Stimulated activated CD8-positive, alpha-beta memory T cell treated with anti-CD3 and anti-CD28 coated beads, Interleukin-12 subunit alpha, Interleukin-12 subunit beta, amount 100 ng/mL, for 24 hours (primary cell): ENCODE data around the gene CCL15.
"Not testable (repeated sequence)": the region's sequence is repeated elsewhere in the genome, so short reads cannot be mapped to it uniquely, and the experiment has no call there.

ENCODE experiments used
- DNase-seq: peaks from one replicate; pipeline ENCODE4 v3.0.0-alpha.2; 2020; ENCODE audit errors: extremely low read depth

CCL15 gene

DNA sequence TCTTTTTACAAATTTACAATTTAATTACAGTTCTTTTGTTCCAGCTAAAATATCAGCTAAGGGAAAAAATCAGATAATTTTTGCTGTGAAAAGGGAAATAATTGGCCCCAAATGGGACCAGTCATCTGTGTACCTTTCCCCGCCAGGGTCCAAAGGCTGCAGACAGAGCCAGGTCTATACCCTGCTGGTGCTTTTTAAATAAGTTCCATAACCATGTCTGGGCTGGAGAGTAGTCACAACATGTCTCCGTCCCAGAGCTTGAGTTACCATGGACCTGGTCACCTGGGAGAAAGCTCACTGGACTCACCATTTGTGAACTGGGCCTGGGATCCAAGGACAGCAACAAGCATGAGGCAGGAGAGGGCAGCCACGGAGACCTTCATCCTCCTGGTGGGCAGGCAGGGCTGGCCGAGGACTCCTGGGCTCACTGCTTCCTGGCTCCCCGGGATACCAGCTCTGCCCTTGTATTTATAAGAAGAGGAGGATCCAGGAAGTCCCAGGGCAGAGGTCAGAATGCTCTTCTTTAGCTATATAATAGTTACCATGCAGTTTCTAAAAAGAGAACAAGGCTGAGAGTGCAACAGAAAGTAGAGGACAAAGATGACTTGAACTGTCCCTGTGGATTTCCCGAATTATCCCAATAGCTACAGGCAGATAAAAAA is at the start of gene CCL15:
Gene CCL15, minus strand, starts transcription at position 444 of the 662 bp plus-strand sequence. Its CDS starts 61 bp downstream, at position 383.
- DNase-seq: no peak

DNA sequence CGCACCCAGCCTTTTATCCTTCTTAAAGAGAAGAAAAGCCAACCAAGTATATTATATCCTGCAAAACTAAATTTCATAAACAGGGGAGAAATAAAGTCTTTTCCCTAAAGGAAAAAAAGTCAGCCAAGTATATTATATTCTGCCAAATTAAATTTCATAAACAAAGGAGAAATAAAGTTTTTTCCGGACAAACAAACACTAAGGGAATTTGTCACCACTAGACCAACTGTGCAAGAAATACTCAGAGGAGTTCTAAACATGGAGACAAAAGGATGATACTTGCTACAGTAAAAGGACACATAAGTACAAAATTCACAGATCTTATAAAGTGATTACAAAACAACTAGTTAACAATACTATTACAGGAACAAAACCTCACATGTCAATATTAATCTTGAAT is 48.3 kb upstream of the CCL15 start:
- DNase-seq: no peak

DNA sequence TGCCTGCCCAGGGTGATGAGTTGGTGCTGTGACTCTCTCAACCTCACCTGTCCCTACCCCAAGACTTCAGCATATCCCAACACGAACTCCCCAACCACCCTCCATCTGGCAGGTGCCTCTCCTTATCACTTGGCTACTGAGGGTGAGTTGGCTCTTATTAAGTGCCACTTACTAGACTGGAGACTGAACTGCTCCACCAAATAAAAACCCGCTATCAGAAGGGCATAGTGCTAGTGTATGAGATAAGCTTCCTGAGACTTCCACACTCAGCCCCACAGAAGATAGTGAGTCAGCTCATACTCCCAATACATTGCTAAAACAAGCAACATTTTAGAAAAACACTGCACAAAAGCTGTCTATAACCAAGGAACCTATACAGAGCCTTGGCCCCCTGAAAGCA is 46.7 kb upstream of the CCL15 start:
- DNase-seq: no peak

DNA sequence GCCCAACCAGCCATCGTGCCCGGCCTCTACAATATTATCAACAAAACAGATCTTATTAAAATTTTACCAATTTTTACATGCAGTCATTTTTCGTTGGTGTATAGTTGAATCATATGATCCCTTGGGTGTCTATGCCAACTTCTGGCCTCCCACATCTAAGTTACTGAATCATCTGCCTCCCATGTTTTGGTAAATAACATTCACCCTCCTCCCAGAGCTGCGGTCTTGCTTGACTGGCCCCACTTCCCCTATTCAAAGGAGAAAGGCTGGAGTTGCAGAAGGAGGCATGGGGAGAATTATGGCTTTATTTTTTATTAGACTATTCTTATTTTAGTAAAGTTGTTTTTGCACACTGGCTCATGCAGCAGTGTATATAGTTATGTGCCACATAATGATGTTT is 34.9 kb upstream of the CCL15 start:
- DNase-seq: no peak

DNA sequence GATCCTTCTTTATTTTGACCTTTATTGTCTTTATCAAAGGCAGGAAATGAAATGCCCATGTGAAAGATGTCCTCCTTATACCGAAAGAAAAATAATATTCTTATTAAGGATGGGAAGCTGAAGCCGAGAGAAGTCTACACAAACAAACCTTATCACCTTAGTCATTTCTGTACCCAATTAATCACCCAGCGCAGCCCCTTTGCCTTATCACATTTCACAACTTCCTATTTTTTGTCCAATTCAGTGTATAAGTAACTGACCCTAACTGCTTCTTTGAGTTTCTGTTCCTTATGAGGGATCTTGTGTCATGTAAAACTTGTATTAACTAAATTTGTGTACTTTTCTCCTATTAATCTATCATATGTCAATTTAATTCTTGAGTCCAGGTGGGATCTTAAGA is 32.8 kb upstream of the CCL15 start:
- DNase-seq: no peak

GRCh38 chr17:36030956-36031355 is 29.6 kb upstream of the CCL15 start:
- DNase-seq: no peak

- DNase-seq: no peak
Observed at GRCh38 chr17:36027761-36028160, 26.4 kb upstream of the CCL15 start.

DNA sequence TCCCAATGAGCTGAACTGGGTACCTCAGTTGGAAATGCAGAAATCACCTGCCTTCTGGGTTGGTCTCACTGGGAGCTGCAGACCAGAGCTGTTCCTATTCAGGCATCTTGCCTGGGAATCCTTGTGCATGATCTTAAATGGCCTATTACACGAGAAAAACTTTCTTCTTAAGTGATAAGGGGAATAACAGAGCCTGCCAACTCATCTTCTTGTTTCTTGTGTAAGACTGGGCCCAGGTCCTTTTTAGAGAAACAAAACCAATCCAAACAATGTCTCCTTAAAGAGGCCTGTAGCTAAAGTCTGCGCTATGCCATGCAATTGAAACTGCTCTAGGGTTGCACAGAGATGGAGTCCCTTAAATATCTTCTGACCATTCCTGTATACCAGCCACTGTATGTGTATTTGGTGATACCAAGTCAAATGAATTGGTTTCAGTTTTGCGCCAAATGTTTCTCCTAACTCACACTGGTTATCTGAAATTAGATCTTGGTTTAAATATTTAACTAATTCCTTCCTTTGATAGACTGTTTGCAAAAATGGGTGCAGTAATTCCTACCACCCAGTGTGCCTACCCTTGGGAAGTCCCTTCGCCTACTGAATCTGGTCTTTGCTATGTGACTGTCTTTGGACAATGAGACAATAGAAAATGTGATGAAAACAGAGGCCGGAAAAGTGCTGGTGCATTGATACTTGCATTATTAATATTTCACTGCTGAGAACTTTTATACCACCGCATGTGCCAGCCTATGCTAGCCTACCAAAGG is 22.9 kb upstream of the CCL15 start:
- DNase-seq: no peak

GRCh38 chr17:36019423-36019822 is 18.1 kb upstream of the CCL15 start:
- DNase-seq: no peak

DNA sequence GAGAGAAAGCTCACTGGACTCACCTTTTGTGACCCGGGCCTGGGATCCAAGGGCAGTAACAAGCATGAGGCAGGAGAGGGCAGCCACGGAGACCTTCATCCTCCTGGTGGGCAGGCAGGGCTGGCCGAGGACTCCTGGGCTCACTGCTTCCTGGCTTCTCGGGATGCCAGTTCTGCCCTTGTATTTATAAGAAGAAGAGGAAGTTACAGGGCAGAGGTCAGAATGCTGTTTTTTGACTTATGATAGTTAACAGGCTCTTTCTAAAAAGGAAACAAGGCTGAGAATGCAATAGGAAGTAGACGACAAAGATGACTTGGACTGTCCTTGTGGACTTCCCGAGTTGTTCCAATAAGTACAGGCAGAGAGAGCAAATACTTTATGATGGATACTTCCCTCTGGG is 16.4 kb upstream of the CCL15 start, which contains the start of gene CCL23:
Gene CCL23, minus strand, starts transcription at position 174 of the 400 bp plus-strand sequence. Its CDS starts 75 bp downstream, at position 99.
- no peak for DNase-seq

DNA sequence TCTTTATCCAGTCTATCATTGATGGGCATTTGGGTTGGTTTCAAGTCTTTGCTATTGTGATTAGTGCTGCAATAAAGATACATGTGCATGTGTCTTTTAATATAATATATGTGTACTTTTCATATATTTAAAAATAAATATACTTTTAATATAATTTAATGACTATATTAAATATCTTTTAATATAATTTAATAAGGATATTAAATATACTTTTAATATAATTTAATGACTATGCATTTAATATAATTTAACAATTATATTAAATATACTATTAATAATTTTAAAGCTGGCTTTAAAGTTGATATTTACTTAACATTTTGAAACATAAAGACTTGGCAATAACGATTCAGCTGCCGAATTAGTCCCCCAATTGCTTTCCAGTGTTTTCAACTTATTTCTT is 15.2 kb upstream of the CCL15 start:
- no peak for DNase-seq

- not testable (repeated sequence) for DNase-seq
Observed at GRCh38 chr17:36015895-36016294, 14.5 kb upstream of the CCL15 start.

DNA sequence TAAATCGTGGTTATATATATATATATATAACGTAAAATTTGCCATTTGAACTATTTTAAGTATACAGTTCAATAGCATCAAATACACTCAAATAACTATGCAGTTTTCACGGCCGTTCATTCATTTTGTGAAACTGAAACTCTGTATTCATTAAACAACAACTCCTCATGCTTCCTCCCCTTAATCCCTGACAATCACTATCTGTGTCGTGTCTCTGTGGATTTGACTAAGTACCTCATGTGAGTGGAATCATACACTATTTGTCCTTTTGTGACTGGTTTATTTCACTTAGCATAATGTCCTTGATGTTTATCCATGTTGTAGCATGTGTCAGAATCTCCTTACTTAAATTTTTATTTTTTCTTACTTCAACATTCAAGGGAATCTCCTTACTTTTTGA is 13.6 kb upstream of the CCL15 start:
- no peak for DNase-seq

GRCh38 chr17:36011201-36011600 is 9.8 kb upstream of the CCL15 start:
- DNase-seq: no peak

GRCh38 chr17:36008998-36009665 is 7.8 kb upstream of the CCL15 start:
- DNase-seq: no peak

GRCh38 chr17:36004594-36005108 is 3.3 kb upstream of the CCL15 start:
- no peak for DNase-seq

DNA sequence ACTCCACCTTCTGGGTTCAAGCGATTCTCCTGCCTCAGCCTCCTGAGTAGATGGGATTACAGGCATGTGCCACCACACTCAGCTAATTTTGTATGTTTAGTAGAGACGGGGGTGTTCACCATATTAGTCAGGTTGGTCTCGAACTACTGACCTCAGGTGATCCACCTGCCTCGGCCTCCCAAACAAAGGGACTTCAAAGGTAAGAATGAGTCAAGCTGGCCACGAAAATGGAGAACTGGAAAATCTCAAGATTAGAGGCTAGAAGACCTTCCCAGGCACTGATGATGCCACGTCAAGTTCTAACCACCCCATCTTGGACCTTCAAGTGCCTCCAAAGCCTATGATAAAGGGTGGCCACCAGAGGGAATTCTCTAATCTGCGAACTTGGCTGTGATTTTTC is 1.3 kb upstream of the CCL15 start:
- no peak for DNase-seq

GRCh38 chr17:36001862-36002603 is 680 bp upstream of the CCL15 start:
- DNase-seq: no peak

- no peak for DNase-seq
Observed at GRCh38 chr17:36000732-36001109, 632 bp downstream of the CCL15 start.

DNA sequence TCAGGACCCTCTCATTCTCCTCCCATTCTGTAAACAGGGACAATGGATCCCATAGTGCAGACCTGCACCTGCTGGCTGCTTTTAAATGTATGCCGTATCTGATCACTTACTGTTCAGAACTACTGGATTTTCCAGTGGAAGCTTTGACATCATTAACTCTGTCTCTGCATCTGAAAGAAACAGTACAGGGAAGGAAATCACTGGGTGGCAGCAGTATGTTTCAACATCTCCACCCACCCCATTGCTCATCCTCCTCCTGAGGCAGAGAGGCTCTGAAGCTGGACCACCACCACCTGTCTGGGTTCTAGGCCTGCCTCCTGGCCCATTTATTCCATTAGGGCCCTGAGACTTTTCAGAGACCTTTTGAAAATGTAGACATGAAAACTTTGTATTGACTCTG is 2.6 kb downstream of the CCL15 start:
- no peak for DNase-seq

DNA sequence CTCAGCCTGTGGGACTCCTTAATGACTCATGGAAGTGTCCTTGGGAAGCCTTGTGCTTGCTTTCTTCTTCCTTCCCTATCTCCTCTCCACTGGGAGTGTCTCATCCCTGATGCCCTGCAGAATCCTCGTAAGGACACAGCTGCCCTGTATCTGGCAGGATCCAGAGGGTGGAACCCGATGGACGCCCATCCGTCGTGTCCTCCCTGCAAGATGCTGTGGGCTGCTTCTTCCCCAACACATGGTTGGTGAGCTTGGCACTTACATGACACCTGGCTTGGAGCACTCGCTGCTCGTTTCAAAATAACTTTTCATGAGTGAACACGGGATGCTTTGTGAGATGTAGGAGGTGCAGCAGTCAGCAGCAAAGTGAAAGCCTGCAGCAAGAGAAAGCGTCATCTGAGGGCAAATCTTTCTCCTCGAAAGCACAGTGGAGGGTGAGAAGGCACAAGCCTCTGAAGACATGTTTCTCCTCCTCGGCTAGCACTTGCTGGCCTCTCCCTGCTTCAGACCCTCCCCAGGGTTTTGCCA is 3.3 kb downstream of the CCL15 start:
- DNase-seq: no peak

- DNase-seq: not testable (repeated sequence)
Observed at GRCh38 chr17:35995346-35995745, 6.0 kb downstream of the CCL15 start.
